AG09309 (cell line): ENCODE measurements around the gene FASLG.

Source experiments
- DNase-seq: peaks from one replicate; pipeline ENCODE4 v3.0.0-alpha.2; 2010; ENCODE audit warnings: low read depth
- H3K4me3 ChIP-seq: 2 replicates; pipeline ENCODE4 v1.5.1; 2011; ENCODE audit warnings: mild to moderate bottlenecking, low read depth, low read length, moderate library complexity; ENCODE audit not compliant: control insufficient read depth
- TF ChIP-seq, protein P1 (sequence below): IDR thresholded peaks from 2 replicates; pipeline ENCODE4 v1.5.1; 2011; ENCODE audit warnings: mild to moderate bottlenecking, low read depth, low read length, inconsistent platforms; ENCODE audit not compliant: insufficient read depth, control insufficient read depth; ENCODE audit errors: missing control alignments

FASLG gene

DNA sequence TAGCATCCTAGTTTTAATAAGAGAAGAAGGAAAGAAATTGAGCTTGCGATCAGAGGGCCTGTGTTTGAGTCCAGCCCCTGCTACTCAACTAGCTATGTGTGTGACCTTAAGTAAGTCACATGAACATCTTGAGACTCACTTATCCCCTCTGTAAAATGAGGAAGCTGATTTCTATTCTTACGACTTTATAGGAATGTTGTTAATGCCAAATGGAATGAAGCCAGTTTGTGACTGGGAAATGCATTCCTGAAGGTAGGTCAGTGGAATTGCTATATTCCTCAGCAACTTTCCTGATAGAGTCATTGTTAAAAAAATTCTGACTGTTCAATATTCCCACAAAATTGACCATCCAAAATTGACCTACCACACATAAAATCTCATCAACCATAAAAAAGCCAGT lies 14.9 kb downstream of the FASLG start:
- no peak overlapping the region for H3K4me3 ChIP-seq
- TF ChIP-seq, protein P1, sequence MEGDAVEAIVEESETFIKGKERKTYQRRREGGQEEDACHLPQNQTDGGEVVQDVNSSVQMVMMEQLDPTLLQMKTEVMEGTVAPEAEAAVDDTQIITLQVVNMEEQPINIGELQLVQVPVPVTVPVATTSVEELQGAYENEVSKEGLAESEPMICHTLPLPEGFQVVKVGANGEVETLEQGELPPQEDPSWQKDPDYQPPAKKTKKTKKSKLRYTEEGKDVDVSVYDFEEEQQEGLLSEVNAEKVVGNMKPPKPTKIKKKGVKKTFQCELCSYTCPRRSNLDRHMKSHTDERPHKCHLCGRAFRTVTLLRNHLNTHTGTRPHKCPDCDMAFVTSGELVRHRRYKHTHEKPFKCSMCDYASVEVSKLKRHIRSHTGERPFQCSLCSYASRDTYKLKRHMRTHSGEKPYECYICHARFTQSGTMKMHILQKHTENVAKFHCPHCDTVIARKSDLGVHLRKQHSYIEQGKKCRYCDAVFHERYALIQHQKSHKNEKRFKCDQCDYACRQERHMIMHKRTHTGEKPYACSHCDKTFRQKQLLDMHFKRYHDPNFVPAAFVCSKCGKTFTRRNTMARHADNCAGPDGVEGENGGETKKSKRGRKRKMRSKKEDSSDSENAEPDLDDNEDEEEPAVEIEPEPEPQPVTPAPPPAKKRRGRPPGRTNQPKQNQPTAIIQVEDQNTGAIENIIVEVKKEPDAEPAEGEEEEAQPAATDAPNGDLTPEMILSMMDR = no peak
- DNase-seq = peak; percentile 4

DNA sequence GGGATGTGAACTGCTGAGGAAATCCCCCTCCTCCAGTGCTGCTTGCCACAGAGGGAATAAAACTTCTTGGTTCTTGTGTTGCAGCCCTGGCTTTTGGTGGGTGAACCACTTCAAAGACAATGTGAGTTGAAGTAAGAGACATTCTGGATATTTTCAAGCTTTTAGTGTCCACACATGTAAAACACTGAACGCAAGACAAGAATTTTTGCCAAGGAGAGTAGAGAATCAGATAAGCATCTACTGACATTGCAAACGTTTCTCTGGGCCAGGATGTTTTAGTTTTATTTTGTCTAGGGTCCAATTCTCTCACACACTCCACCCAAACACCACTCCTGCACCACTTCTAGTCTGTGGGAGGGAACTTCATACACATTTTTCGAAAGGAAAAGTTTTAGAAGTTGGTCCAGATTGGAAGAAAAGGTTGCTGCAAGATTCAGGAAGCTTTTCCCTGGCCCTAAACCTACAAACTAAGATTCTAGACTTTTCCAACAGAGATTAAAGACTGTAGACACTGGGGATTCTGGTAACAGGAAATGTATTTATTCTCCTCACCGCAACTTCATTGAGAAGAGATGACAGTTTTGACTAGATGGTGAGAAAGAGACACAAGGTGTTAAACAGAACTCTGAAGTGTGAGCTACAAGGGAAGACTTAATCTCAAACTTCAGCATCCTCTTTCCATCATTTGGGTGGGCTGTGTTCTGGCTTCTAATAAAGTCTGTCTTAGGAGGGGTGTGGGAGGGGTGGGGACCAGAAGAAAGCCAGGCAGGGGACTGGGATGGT lies 16.1 kb downstream of the FASLG start:
- no peak for DNase-seq
- TF ChIP-seq, protein P1 = no peak
- H3K4me3 ChIP-seq = no peak overlapping the region

DNA sequence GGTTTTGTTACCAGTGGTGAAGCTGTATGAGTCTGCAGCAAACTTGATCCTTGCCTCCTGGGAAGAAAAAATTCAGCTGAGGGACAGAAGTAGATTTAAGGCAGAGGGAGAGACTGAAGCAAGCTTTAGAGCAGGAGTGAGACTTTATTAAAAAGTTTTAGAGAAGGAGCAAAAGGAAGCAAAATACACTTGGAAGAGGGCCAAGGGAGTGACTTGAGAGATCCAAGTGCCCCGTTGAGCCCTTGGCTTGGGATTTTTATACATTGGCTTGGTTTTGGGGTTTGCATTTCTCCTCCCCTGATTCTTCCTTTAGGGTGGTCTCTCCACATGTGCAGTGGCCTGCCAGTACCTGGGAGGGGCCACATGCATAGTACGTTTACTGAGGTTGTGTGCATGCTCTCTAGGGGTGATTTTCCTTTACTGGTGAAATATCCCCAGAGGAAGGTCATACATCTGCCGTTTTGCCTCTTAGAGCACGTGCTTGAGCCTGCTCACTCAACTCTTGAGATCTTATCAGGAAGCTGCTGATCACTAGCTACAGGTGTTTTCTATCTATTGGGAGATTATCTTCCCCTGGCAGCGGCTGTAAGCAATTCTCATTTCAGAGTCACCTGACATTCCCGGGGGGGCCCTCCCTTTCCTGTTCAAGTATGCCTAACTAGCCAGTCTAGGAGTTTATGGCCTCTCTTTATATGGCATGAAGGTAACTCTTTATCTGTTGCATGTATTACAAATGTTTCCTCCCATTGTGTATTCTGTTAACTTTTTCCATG lies 20.3 kb downstream of the FASLG start:
- no peak for DNase-seq
- TF ChIP-seq, protein P1 = no peak
- H3K4me3 ChIP-seq = no peak overlapping the region

DNA sequence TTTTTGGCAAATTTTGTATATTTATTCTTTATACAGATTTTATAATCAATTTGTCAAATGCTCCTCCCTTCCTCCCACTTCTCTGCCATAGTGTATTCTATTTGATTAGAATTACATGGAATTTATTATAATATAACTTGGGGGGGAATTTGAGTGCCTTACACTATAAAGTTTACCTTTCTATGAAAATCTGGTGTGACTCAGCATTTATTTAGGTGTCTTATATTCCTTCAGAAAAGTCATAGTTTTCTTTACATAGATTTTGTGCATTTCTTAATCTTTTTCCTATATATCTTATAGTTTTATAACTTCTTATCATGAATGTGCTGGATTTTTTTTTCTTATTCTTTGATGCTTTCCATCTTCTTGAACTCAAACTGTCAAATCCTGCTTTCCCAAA lies 21.3 kb downstream of the FASLG start:
- no peak for DNase-seq
- TF ChIP-seq, protein P1 = no peak
- no peak overlapping the region for H3K4me3 ChIP-seq

DNA sequence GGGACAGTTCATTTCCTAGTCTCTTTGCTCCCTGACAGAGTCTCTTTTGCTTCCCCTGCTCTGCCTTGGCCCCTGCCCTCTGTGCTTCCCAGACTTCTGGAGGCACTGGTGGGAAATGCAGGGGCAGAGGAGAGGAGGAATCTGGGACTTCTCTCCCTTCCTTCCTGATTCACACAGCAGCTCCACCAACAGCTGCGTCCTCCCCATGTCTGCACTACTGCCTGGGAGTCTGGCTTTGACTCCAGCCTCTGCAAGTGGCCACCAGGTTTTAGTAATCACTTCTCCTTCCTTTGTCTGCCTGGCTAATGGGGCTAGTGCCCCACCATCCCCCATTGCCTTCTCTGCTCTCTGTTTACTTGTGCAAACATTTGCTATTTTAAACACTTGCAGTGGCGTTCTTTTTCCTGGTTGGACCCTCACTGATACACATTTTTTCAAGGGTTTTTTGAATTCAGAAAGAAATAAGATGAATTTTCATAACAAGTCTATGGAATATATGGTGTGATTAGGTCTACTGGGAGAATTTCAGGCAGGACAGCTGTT lies 21.9 kb downstream of the FASLG start:
- TF ChIP-seq, protein P1 = no peak
- H3K4me3 ChIP-seq = no peak overlapping the region
- DNase-seq = no peak

DNA sequence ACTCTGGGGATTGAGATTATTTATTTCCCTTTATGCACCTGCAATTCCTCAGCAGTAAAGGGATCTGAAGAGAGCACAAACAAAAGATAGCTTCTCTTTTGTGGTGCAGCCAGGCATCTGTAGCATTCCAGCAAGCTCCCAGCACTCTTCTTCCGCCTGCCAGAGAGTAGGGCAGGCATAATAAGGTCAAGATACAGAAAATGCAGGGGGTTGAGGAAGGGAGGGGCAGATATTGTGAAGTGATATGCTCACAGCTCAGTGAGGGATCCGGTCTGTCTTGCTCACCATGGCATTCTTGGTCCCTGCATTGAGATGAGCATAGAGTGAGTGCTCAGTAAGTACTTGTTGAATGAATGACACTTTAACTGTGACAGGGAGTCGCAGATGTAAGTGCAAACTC lies 23.9 kb downstream of the FASLG start:
- no peak overlapping the region for H3K4me3 ChIP-seq
- TF ChIP-seq, protein P1 = no peak
- DNase-seq = no peak
